ENCODE measurements around the gene AOPEP. TPM values are rescaled to one million over a fixed set of nuclear protein-coding genes. Genes with fewer than 3 reads are reported as not detected.
A peak's percentile ranks its signal among the peaks of the same experiment; 100 is the strongest.

The AOPEP gene
- total and polyA plus RNA-seq, 11 donors = 105 to 310 (median 185) TPM

GRCh38 chr9:94919376-94920098, 193.0 kb downstream of the AOPEP start:
- intact Hi-C loops (cut with DNase I) = loop anchor here in 4 of 10 donors (5.0 to 10.0 kb wide), 4 partner anchors 55 to 135 kb away; no protein-coding TSS in a partner anchor
- ATAC-seq (peak in 3 of 4 donors; percentile 6 to 32 (median 27)), DNase-seq (peak in 2 of 5 donors; percentile 45 to 53)
- H3K4me3 ChIP-seq = no peak overlapping the region
- peaks cover 3 to 51% (median 35%) of the 10 kb centered on the region in 12 donors for H3K4me1 ChIP-seq
- no peaks in the 10 kb centered on the region for H3K36me3 ChIP-seq
- no peaks in the 10 kb centered on the region for H3K27me3 ChIP-seq
- WGBS, 4 donors = 68 to 73% (median 71%) methylated on average over 17 of the region's 17 CpGs
- no peaks in the 10 kb centered on the region for H3K9me3 ChIP-seq
- no peak for TF ChIP-seq POLR2A (IDR thresholded peaks at IDR 0.05)
- TF ChIP-seq, protein P1, sequence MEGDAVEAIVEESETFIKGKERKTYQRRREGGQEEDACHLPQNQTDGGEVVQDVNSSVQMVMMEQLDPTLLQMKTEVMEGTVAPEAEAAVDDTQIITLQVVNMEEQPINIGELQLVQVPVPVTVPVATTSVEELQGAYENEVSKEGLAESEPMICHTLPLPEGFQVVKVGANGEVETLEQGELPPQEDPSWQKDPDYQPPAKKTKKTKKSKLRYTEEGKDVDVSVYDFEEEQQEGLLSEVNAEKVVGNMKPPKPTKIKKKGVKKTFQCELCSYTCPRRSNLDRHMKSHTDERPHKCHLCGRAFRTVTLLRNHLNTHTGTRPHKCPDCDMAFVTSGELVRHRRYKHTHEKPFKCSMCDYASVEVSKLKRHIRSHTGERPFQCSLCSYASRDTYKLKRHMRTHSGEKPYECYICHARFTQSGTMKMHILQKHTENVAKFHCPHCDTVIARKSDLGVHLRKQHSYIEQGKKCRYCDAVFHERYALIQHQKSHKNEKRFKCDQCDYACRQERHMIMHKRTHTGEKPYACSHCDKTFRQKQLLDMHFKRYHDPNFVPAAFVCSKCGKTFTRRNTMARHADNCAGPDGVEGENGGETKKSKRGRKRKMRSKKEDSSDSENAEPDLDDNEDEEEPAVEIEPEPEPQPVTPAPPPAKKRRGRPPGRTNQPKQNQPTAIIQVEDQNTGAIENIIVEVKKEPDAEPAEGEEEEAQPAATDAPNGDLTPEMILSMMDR (IDR thresholded peaks at IDR 0.05) = no peak
- H3K27ac ChIP-seq = peak overlapping the region in 11 of 12 donors; percentile 28 to 82 (median 71)

DNA sequence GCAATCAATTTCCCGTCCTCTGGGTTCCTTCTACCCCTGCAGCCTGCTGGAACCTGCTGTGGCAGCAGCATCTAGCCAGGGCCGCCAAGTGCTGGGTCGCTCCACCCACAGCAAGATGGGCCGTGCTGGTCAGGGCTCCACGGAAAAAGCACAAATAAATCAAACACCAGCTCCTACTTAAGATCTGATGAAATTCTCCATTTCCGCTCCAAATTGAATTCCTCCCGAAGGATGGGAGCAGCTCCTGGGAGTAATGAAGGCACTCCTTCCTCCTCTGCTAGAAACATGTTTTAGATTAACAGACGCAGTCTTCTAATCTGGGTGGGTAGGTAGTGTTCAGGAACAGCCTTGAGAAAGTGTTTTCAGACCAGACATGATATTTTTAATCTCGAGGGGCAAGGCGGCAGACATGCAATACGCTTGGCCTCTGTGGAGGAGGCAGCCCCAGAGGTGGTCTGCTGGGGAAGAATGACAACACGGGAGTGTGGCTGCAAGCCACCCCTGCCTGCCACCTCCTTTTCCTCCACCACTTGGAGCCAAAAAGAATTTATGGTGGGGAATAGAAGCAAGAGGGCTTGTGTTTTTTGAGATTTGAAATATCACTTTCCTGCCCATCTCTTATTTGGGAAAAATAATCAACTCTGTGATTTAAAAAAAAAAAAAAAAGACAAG, 194.1 kb downstream of the AOPEP start:
- Histone ChIP-seq H3K36me3 (no peaks in the 10 kb centered on the region), H3K4me1 (peaks cover 3 to 49% (median 34%) of the 10 kb centered on the region in 12 donors), H3K9me3 (no peaks in the 10 kb centered on the region), H3K27ac (peak overlapping the region; percentile 53 to 82 (median 70)), H3K27me3 (no peaks in the 10 kb centered on the region), H3K4me3 (peak overlapping the region in 2 of 12 donors; percentile 7 to 14)
- intact Hi-C loops (cut with DNase I) = loop anchor here in 3 of 10 donors (5.0 to 10.0 kb wide), 3 partner anchors 56 to 82 kb away; no protein-coding TSS in a partner anchor
- 54 to 74% (median 71%) methylated on average over 12 of the region's 12 CpGs for WGBS, 4 donors
- DNase-seq (peak in 2 of 5 donors; percentile 48 to 59), ATAC-seq (peak; percentile 27 to 70 (median 56))
- TF ChIP-seq, protein P1 (IDR thresholded peaks at IDR 0.05) = no peak
- TF ChIP-seq POLR2A (IDR thresholded peaks at IDR 0.05) = no peak

DNA sequence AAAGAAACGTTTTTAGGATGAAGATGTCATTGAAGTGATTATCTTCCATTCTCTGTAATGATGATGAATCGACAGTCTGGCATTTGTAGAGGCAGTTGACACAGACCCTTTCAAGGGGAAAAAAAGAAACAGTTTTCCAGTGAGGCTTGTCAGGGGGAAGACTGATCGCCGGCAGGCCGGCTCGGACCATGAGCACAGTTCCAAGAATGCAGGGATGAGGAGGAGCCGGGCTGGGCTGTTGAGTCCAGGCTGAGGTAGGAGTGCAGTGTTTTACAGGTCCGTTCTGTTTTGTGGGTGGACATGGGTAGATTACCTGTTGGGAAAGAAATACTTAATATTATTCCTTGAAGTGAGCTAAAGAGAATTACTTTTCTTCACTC, 194.6 kb downstream of the AOPEP start:
- H3K4me1 ChIP-seq = peaks cover 3 to 49% (median 34%) of the 10 kb centered on the region in 12 donors
- intact Hi-C loops (cut with DNase I) = loop anchor here in 3 of 10 donors (5.0 to 10.0 kb wide), 3 partner anchors 56 to 81 kb away; no protein-coding TSS in a partner anchor
- H3K4me3 ChIP-seq = peak overlapping the region in 3 of 12 donors; percentile 7 to 25 (median 14)
- H3K27ac ChIP-seq = peak overlapping the region; percentile 53 to 82 (median 70)
- H3K36me3 ChIP-seq = no peaks in the 10 kb centered on the region
- TF ChIP-seq POLR2A (IDR thresholded peaks at IDR 0.05) = no peak
- TF ChIP-seq, protein P1 (IDR thresholded peaks at IDR 0.05) = no peak
- ATAC-seq (peak in 2 of 4 donors; percentile 38 to 43), DNase-seq (peak in 1 of 5 donors; percentile 37)
- H3K9me3 ChIP-seq = no peaks in the 10 kb centered on the region
- no peaks in the 10 kb centered on the region for H3K27me3 ChIP-seq
- WGBS, 4 donors = 56 to 63% (median 62%) methylated on average over 8 of the region's 8 CpGs

DNA sequence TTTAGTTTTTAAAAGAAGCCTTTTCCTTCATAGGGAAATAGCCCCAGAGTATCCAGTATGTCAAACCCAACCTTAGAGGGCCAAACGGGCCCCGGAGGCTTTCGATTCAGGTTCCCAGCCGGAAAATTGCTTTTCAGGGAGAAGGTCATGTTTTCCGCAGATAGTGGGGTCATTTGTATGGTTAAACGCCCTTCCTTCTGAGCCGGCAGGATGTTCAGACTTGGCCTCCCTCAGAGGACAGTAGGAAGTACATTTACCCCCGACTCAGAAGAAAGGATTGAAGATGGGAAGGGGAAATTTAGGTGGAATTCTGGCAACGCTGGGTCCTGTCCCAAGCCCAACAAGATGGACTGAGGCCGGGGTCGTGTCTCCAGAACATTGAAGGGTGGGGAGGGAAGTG, 195.2 kb downstream of the AOPEP start:
- H3K4me1 ChIP-seq = peaks cover 3 to 49% (median 34%) of the 10 kb centered on the region in 12 donors
- intact Hi-C loops (cut with DNase I) = loop anchor here in 3 of 10 donors (5.0 to 10.0 kb wide), 3 partner anchors 57 to 81 kb away; no protein-coding TSS in a partner anchor
- H3K9me3 ChIP-seq = no peaks in the 10 kb centered on the region
- no peaks in the 10 kb centered on the region for H3K27me3 ChIP-seq
- peak overlapping the region in 2 of 12 donors; percentile 5 to 14 for H3K4me3 ChIP-seq
- no peaks in the 10 kb centered on the region for H3K36me3 ChIP-seq
- peak in 1 of 5 donors; percentile 21 for DNase-seq
- WGBS, 4 donors = 52 to 66% (median 57%) methylated on average over 11 of the region's 11 CpGs
- TF ChIP-seq POLR2A (IDR thresholded peaks at IDR 0.05) = no peak
- TF ChIP-seq, protein P1 (IDR thresholded peaks at IDR 0.05) = no peak
- peak overlapping the region; percentile 53 to 82 (median 70) for H3K27ac ChIP-seq
- peak in 1 of 4 donors; percentile 11 for ATAC-seq

All from heart left ventricle (tissue), 16 donors.